NCI-H82 treated with DMSO at 0.1 percent for 48 hours (cell line): ENCODE measurements around the gene SPATS2.
A peak's percentile ranks its signal among the peaks of the same experiment; 100 is the strongest.

Source experiments
- DNase-seq: peaks from one replicate; lab custom pipeline; 2025; ENCODE audit not compliant: unreplicated experiment; lab: John Stamatoyannopoulos, UW

The SPATS2 gene

GRCh38 chr12:49461221-49461620 lies 94.0 kb downstream of the SPATS2 start:
- no peak for DNase-seq

- no peak for DNase-seq
These were observed 95.0 kb downstream of the SPATS2 start for GRCh38 chr12:49462083-49462744.

GRCh38 chr12:49465132-49465531 lies 97.9 kb downstream of the SPATS2 start:
- DNase-seq, result no peak

GRCh38 chr12:49470986-49471385 lies 103.7 kb downstream of the SPATS2 start:
- DNase-seq, result no peak

GRCh38 chr12:49471557-49471956 lies 104.3 kb downstream of the SPATS2 start:
- no peak for DNase-seq

GRCh38 chr12:49476091-49476490 lies 108.8 kb downstream of the SPATS2 start:
- no peak for DNase-seq

GRCh38 chr12:49478949-49479664 lies 111.8 kb downstream of the SPATS2 start:
- DNase-seq, result no peak

GRCh38 chr12:49482095-49483051 lies 115.1 kb downstream of the SPATS2 start:
- DNase-seq, result no peak

- no peak for DNase-seq
These were observed 116.4 kb downstream of the SPATS2 start for GRCh38 chr12:49483619-49484018.

- no peak for DNase-seq
These were observed 120.3 kb downstream of the SPATS2 start for GRCh38 chr12:49487605-49488004.

- no peak for DNase-seq
These were observed 121.9 kb downstream of the SPATS2 start for GRCh38 chr12:49489154-49489553.

- peak; percentile 9 for DNase-seq
These were observed 122.5 kb downstream of the SPATS2 start for GRCh38 chr12:49489720-49490119.

GRCh38 chr12:49491823-49492222 lies 124.6 kb downstream of the SPATS2 start:
- no peak for DNase-seq

GRCh38 chr12:49493900-49494299 lies 126.6 kb downstream of the SPATS2 start:
- DNase-seq, result no peak

GRCh38 chr12:49496417-49497360 lies 129.4 kb downstream of the SPATS2 start:
- no peak for DNase-seq

- no peak for DNase-seq
These were observed 134.6 kb downstream of the SPATS2 start for GRCh38 chr12:49501895-49502294.

GRCh38 chr12:49502590-49502989 lies 135.3 kb downstream of the SPATS2 start:
- no peak for DNase-seq

GRCh38 chr12:49503674-49504180 lies 136.5 kb downstream of the SPATS2 start:
- DNase-seq, result no peak

GRCh38 chr12:49505672-49506071 lies 138.4 kb downstream of the SPATS2 start:
- no peak for DNase-seq

GRCh38 chr12:49507139-49507538 lies 139.9 kb downstream of the SPATS2 start:
- no peak for DNase-seq
